Stimulated activated naive B cell treated with anti-CD40 and anti-IgM and Interleukin-4, amounts not matched to agents 10 μg/mL and 1 μg/mL and 100 μg/mL, for 72 hours (primary cell): ENCODE results near the gene LEP.
"Not testable (repeated sequence)": the region's sequence is repeated elsewhere in the genome, so short reads cannot be mapped to it uniquely, and the experiment has no call there.

ENCODE experiments used
- ATAC-seq, 2 donors: fragments of 150-1000 bp; cut with Tn5 transposase; replicated peaks; 2 replicates each; pipeline ENCODE4 v1.10.0; 2021; ENCODE audit warnings: moderate library complexity in 1 of 2
- DNase-seq: peaks from one replicate; pipeline ENCODE4 v3.0.0; 2021
- H3K27ac Mint-ChIP-seq: one replicate; pipeline ENCODE4 v1.8.0; 2022; ENCODE audit warnings: mild to moderate bottlenecking, mixed read lengths
- H3K27me3 Mint-ChIP-seq, 2 donors: one replicate each; pipeline ENCODE4 v1.8.0; 2022; ENCODE audit warnings: mixed read lengths in 2 of 2
- H3K36me3 Mint-ChIP-seq, 2 donors: one replicate each; pipeline ENCODE4 v1.8.0; 2022; ENCODE audit warnings: mixed read lengths in 2 of 2, mild to moderate bottlenecking in 1 of 2
- H3K4me1 Mint-ChIP-seq, 2 donors: one replicate each; pipeline ENCODE4 v1.8.0; 2022; ENCODE audit warnings: mixed read lengths in 2 of 2, mild to moderate bottlenecking in 1 of 2
- H3K4me3 Mint-ChIP-seq, 2 donors: one replicate each; pipeline ENCODE4 v1.8.0; 2022; ENCODE audit warnings: mild to moderate bottlenecking in 2 of 2, mixed read lengths in 2 of 2, moderate library complexity in 1 of 2
- H3K9me3 Mint-ChIP-seq, 2 donors: one replicate each; pipeline ENCODE4 v1.8.0; 2022; ENCODE audit warnings: mixed read lengths in 2 of 2, mild to moderate bottlenecking in 1 of 2

The LEP gene

DNA sequence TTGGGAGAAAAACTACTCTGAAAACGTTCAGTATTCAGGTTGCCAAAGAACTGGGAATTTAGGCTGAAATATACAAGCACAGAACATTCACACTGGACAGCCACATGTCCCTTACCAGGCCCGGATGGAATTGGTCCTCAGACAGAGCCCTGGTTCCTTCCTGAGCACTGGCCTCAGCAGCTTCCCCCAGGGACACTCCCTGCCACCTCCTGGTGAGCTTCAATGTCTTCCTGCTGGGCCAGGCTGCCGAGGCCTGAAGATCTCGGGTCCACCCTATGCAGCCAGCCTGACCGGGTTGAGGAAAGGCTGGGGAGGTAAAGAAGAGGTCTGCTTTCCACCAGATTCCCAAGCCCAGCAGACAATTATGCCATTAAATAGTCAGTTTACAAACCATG is 24.8 kb downstream of the LEP start:
- Mint-ChIP-seq H3K4me3 (no peak overlapping the region), H3K27ac (no peak overlapping the region), H3K4me1 (no peaks in the 10 kb centered on the region), H3K36me3 (peaks cover 0 to 1% of the 10 kb centered on the region in 2 donors), H3K27me3 (peaks cover 30 to 39% of the 10 kb centered on the region in 2 donors), H3K9me3 (no peaks in the 10 kb centered on the region)
- ATAC-seq (no peak), DNase-seq (no peak)

- H3K9me3 Mint-ChIP-seq = no peaks in the 10 kb centered on the region
- no peak overlapping the region for H3K27ac Mint-ChIP-seq
- peaks cover 34 to 45% of the 10 kb centered on the region in 2 donors for H3K27me3 Mint-ChIP-seq
- DNase-seq = no peak
- H3K36me3 Mint-ChIP-seq = peaks cover 0 to 1% of the 10 kb centered on the region in 2 donors
- ATAC-seq = no peak
- peaks cover 0 to 2% of the 10 kb centered on the region in 2 donors for H3K4me1 Mint-ChIP-seq
- no peak overlapping the region for H3K4me3 Mint-ChIP-seq
Observed at GRCh38 chr7:128266529-128266882, 25.4 kb downstream of the LEP start.

DNA sequence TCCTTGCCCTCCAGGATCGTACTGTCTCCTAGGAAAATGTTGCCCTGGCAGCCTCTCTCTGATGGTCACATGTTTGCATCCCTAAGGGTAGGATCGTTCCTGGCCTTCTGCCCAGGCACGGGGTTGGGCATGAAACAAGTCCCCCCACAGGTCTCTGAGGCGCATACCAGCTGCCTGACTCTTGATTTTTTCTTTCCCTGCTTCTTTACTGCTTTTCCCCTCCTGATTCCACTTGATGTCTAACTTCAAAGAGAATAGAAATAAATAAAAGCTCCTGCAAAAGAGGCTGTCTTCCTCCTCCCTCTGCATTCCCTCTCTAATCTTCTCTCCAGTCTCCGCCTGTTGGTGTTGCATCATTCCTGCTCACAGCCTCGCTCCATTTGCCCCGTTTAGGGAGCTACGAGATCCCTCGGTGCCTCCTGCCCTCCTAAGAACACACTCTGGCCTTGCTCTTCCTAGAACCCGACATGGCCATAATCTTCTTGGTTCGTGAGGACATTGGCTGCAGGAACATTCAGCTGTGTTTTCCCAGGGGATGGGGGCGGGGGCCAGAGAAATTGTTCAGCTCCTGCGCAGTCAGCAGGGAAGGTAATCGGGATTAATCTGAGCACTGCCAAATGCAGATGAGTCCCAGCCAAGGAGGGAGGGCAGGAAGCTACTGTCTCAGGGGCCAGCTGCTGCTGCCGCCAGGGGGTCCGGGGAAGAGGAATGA is 26.0 kb downstream of the LEP start:
- Mint-ChIP-seq H3K27me3 (peaks cover 34 to 49% of the 10 kb centered on the region in 2 donors), H3K4me1 (peaks cover 0 to 2% of the 10 kb centered on the region in 2 donors), H3K9me3 (no peaks in the 10 kb centered on the region), H3K4me3 (no peak overlapping the region), H3K27ac (no peak overlapping the region), H3K36me3 (peaks cover 0 to 1% of the 10 kb centered on the region in 2 donors)
- ATAC-seq (no peak), DNase-seq (no peak)

- H3K4me3 Mint-ChIP-seq = no peak overlapping the region
- ATAC-seq (no peak), DNase-seq (no peak)
- H3K4me1 Mint-ChIP-seq = peaks cover 0 to 2% of the 10 kb centered on the region in 2 donors
- H3K9me3 Mint-ChIP-seq = no peaks in the 10 kb centered on the region
- H3K36me3 Mint-ChIP-seq = peaks cover 0 to 1% of the 10 kb centered on the region in 2 donors
- no peak overlapping the region for H3K27ac Mint-ChIP-seq
- peaks cover 38 to 54% of the 10 kb centered on the region in 2 donors for H3K27me3 Mint-ChIP-seq
Observed at GRCh38 chr7:128267595-128267924, 26.5 kb downstream of the LEP start.

GRCh38 chr7:128268233-128268632 is 27.2 kb downstream of the LEP start:
- Mint-ChIP-seq H3K36me3 (peaks cover 0 to 3% of the 10 kb centered on the region in 2 donors), H3K27ac (no peak overlapping the region), H3K27me3 (peaks cover 40 to 57% of the 10 kb centered on the region in 2 donors), H3K4me1 (peaks cover 0 to 2% of the 10 kb centered on the region in 2 donors), H3K4me3 (no peak overlapping the region), H3K9me3 (no peaks in the 10 kb centered on the region)
- DNase-seq (no peak), ATAC-seq (no peak)

DNA sequence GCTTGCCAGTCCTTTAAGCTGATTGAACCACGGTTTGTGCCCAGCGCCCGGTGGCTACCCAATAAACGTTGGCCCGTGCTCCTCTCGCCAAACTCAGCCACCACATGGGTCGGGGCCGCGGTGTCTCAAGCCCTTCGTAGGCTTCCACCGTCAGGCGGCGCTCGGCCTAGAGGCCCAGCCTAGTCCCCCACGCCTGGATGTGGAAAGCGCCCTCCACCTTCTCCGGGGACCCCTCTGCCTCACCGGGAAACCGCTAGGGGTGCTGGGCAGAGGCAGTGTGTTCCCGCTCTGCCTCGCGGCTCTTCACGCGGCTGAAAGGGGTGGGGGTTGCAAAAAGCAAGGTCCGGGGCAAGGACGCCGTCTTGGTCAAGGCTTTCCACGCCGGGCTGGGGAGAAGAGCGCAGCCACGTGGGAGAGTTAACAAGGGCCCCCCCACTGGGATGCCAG is 29.8 kb downstream of the LEP start:
- DNase-seq (no peak), ATAC-seq (no peak)
- H3K27me3 Mint-ChIP-seq = peaks cover 40 to 65% of the 10 kb centered on the region in 2 donors
- H3K36me3 Mint-ChIP-seq = peaks cover 7 to 9% of the 10 kb centered on the region in 2 donors
- no peak overlapping the region for H3K27ac Mint-ChIP-seq
- peaks cover 0 to 3% of the 10 kb centered on the region in 2 donors for H3K9me3 Mint-ChIP-seq
- peaks cover 0 to 2% of the 10 kb centered on the region in 2 donors for H3K4me1 Mint-ChIP-seq
- no peak overlapping the region for H3K4me3 Mint-ChIP-seq

GRCh38 chr7:128271471-128271941 is 30.4 kb downstream of the LEP start:
- H3K4me1 Mint-ChIP-seq = peaks cover 0 to 4% of the 10 kb centered on the region in 2 donors
- DNase-seq (no peak), ATAC-seq (no peak)
- H3K36me3 Mint-ChIP-seq = peaks cover 10 to 12% of the 10 kb centered on the region in 2 donors
- H3K9me3 Mint-ChIP-seq = peaks cover 0 to 3% of the 10 kb centered on the region in 2 donors
- H3K27ac Mint-ChIP-seq = no peak overlapping the region
- H3K27me3 Mint-ChIP-seq = peaks cover 40 to 65% of the 10 kb centered on the region in 2 donors
- no peak overlapping the region for H3K4me3 Mint-ChIP-seq

DNA sequence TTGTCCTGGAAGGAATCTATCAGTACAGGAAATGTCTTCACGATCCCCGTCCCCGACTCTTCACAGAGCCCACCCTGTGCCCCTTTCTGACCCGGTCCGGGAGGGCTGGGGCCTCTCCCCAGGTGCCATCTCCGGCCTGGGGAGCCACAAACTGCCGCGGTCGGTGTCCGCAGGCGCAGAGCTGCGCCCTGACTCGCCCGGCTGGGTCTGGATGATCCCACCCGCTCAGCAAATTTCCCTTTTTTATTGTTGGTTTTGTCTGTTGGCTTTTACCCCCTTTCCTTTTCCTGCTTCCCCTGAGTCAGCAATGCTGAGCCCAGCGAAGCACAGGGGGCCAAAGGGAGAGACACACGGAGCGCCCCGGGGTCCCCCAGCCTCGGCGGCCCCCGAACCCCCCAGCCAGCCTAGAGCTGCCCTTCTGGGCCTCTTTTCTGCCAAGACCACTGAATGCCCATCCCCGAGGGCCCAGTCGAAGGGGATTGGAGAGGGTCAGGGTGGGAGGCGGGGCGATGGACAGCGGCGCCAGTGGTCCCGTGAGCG is 30.9 kb downstream of the LEP start:
- ATAC-seq (no peak), DNase-seq (no peak)
- H3K4me1 Mint-ChIP-seq = peaks cover 0 to 4% of the 10 kb centered on the region in 2 donors
- H3K36me3 Mint-ChIP-seq = peaks cover 10 to 14% of the 10 kb centered on the region in 2 donors
- peaks cover 0 to 3% of the 10 kb centered on the region in 2 donors for H3K9me3 Mint-ChIP-seq
- no peak overlapping the region for H3K4me3 Mint-ChIP-seq
- H3K27me3 Mint-ChIP-seq = peaks cover 39 to 61% of the 10 kb centered on the region in 2 donors
- no peak overlapping the region for H3K27ac Mint-ChIP-seq

GRCh38 chr7:128274246-128274883 is 33.3 kb downstream of the LEP start:
- H3K9me3 Mint-ChIP-seq = peaks cover 0 to 9% of the 10 kb centered on the region in 2 donors
- H3K27ac Mint-ChIP-seq = no peak overlapping the region
- DNase-seq (no peak), ATAC-seq (no peak)
- H3K27me3 Mint-ChIP-seq = peaks cover 20 to 41% of the 10 kb centered on the region in 2 donors
- H3K36me3 Mint-ChIP-seq = peaks cover 21% of the 10 kb centered on the region in 2 donors
- peaks cover 0 to 4% of the 10 kb centered on the region in 2 donors for H3K4me1 Mint-ChIP-seq
- H3K4me3 Mint-ChIP-seq = no peak overlapping the region

GRCh38 chr7:128274884-128275603 is 34.0 kb downstream of the LEP start:
- peaks cover 0 to 4% of the 10 kb centered on the region in 2 donors for H3K4me1 Mint-ChIP-seq
- ATAC-seq (no peak), DNase-seq (no peak)
- no peak overlapping the region for H3K4me3 Mint-ChIP-seq
- no peak overlapping the region for H3K27ac Mint-ChIP-seq
- peaks cover 6 to 14% of the 10 kb centered on the region in 2 donors for H3K9me3 Mint-ChIP-seq
- H3K27me3 Mint-ChIP-seq = peaks cover 14 to 35% of the 10 kb centered on the region in 2 donors
- H3K36me3 Mint-ChIP-seq = peaks cover 25 to 27% of the 10 kb centered on the region in 2 donors

DNA sequence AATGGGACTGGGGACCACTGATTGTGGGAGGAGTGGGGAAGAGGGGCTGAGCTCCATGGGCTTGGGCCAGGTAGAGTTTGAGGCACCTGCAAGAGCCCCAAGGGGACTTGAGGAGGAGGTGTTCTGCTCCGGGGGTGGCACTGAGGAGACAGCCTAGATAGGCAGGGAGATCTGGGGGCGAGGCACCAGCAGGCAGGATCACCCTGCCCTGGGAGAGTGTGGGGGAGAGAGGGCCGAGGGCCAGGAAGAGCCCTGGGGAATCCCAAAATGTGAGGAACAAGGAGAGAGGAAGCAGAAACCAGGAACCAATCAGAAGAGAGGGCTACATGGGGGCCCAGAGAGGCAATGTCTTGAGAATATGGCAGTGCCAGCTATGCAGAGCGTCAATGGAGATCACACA is 34.6 kb downstream of the LEP start:
- peaks cover 10 to 29% of the 10 kb centered on the region in 2 donors for H3K27me3 Mint-ChIP-seq
- H3K9me3 Mint-ChIP-seq = peaks cover 8 to 16% of the 10 kb centered on the region in 2 donors
- H3K4me3 Mint-ChIP-seq = no peak overlapping the region

GRCh38 chr7:128278366-128278765 is 37.3 kb downstream of the LEP start:
- Mint-ChIP-seq H3K4me1 (peaks cover 0 to 2% of the 10 kb centered on the region in 2 donors), H3K36me3 (peaks cover 40 to 44% of the 10 kb centered on the region in 2 donors), H3K4me3 (no peak overlapping the region), H3K9me3 (peaks cover 15 to 23% of the 10 kb centered on the region in 2 donors), H3K27ac (no peak overlapping the region), H3K27me3 (peaks cover 0 to 8% of the 10 kb centered on the region in 2 donors)
- ATAC-seq = no peak
- no peak for DNase-seq

More for the DNA sequence above, 34.6 kb downstream of the LEP start:
- no peak for DNase-seq
- H3K4me1 Mint-ChIP-seq = peaks cover 0 to 4% of the 10 kb centered on the region in 2 donors
- H3K27ac Mint-ChIP-seq = no peak overlapping the region
- ATAC-seq = no peak
- H3K36me3 Mint-ChIP-seq = peaks cover 28 to 29% of the 10 kb centered on the region in 2 donors

DNA sequence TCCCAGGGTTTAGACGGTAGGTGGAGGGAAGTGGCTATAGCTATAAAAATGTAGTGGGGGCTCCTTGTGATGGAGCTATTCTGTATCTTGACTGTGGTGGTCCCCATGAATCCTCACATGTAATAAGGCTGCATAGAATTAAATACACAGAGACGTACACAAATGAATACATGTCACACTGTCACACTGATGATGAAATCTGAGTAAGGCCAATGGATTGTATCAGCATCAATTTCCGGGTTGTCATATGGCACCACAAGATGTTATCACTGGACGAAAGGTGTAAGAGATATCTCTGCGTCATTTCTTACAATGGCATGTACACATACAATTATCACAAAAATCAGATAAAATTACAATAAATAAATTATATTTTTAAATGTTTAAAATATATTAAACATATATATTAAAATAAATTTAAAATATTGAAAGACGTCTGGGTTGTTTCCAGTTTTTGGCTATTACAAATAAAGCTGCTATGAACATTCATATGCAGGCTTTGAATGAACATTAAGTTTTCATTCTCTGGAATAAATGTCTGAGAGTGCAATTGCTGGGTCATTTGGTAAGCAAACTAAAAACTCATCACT is 38.1 kb downstream of the LEP start:
- Mint-ChIP-seq H3K4me3 (no peak overlapping the region), H3K27me3 (peaks cover 0 to 8% of the 10 kb centered on the region in 2 donors), H3K4me1 (peaks cover 0 to 2% of the 10 kb centered on the region in 2 donors), H3K27ac (no peak overlapping the region), H3K9me3 (peaks cover 15 to 23% of the 10 kb centered on the region in 2 donors), H3K36me3 (peaks cover 41 to 50% of the 10 kb centered on the region in 2 donors)
- ATAC-seq (no peak), DNase-seq (no peak)

DNA sequence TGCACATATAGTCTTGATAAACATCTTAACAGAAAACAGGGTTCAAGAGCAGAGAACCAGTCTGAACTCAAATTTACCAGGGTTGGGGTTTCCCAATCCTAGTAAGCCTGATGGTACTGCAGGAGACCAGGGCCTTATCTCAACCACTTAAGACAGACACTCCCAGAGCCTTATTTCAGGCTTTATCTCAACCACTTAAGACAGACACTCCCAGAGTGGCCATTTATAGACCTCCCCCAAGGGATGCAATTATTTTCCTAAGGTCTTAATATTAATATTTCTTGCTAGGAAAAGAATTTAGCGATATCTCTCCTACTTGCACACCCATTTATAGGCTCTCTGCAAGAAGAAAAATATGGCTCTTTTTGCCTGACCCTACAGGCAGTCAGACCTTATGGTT is 39.4 kb downstream of the LEP start:
- Mint-ChIP-seq H3K36me3 (peaks cover 43 to 53% of the 10 kb centered on the region in 2 donors), H3K9me3 (peaks cover 15 to 22% of the 10 kb centered on the region in 2 donors)
- not testable (repeated sequence) for H3K4me1 Mint-ChIP-seq, H3K4me3 Mint-ChIP-seq, DNase-seq, ATAC-seq, H3K27me3 Mint-ChIP-seq, H3K27ac Mint-ChIP-seq
